GM18526 (cell line): Measurements from ENCODE around the gene DNAJC19.

Source experiments
- POLR2A ChIP-seq: IDR thresholded peaks from 3 replicates; pipeline ENCODE4 v1.6.1; 2011; ENCODE audit not compliant: insufficient read length; ENCODE audit errors: extremely low read depth

DNAJC19 gene

GRCh38 chr3:180989291-180990163, at the start of gene DNAJC19:
Gene DNAJC19, minus strand, starts transcription at chr3:180989736. Its CDS starts 134 bp downstream, at chr3:180989602.
- TF ChIP-seq POLR2A: peak; percentile 93

GRCh38 chr3:181030948-181031347, 41.4 kb upstream of the DNAJC19 start:
- TF ChIP-seq POLR2A: no peak

GRCh38 chr3:181025204-181025603, 35.7 kb upstream of the DNAJC19 start:
- TF ChIP-seq POLR2A: no peak

- no peak for TF ChIP-seq POLR2A
Measured at GRCh38 chr3:181017690-181018089, 28.2 kb upstream of the DNAJC19 start.

- TF ChIP-seq POLR2A: no peak
Measured at GRCh38 chr3:181009225-181009624, 19.7 kb upstream of the DNAJC19 start.

GRCh38 chr3:181008796-181009195, 19.3 kb upstream of the DNAJC19 start:
- TF ChIP-seq POLR2A: no peak

GRCh38 chr3:181007262-181007661, 17.7 kb upstream of the DNAJC19 start:
- no peak for TF ChIP-seq POLR2A

- TF ChIP-seq POLR2A: no peak
Measured at GRCh38 chr3:181006541-181006940, 17.0 kb upstream of the DNAJC19 start.

- no peak for TF ChIP-seq POLR2A
Measured at GRCh38 chr3:180996415-180996932, 6.9 kb upstream of the DNAJC19 start.

GRCh38 chr3:180990505-180990904, 969 bp upstream of the DNAJC19 start:
- no peak for TF ChIP-seq POLR2A

GRCh38 chr3:180987344-180987743, 2.2 kb downstream of the DNAJC19 start:
- TF ChIP-seq POLR2A: no peak

GRCh38 chr3:180983136-180983535, 6.4 kb downstream of the DNAJC19 start:
- no peak for TF ChIP-seq POLR2A

- no peak for TF ChIP-seq POLR2A
Measured at GRCh38 chr3:180981912-180982311, 7.6 kb downstream of the DNAJC19 start.

- TF ChIP-seq POLR2A: no peak
Measured at GRCh38 chr3:180980611-180981010, 8.9 kb downstream of the DNAJC19 start.

- TF ChIP-seq POLR2A: no peak
Measured at GRCh38 chr3:180979961-180980360, 9.6 kb downstream of the DNAJC19 start.

- no peak for TF ChIP-seq POLR2A
Measured at GRCh38 chr3:180977498-180977897, 12.0 kb downstream of the DNAJC19 start.

- no peak for TF ChIP-seq POLR2A
Measured at GRCh38 chr3:180974286-180974685, 15.2 kb downstream of the DNAJC19 start.
